B cell (primary cell): ENCODE measurements around the gene PCGF3. TPM values are rescaled to one million over a fixed set of nuclear protein-coding genes. Genes with fewer than 3 reads are reported as not detected.
A peak's percentile ranks its signal among the peaks of the same experiment; 100 is the strongest.

Experiments used
- ATAC-seq: fragments of 200-7000 bp; cut with Tn5 transposase; one replicate; pipeline ENCODE4 v1.10.0; 2021; ENCODE audit warnings: low read depth, mild to moderate bottlenecking, moderate number of reproducible peaks, moderate library complexity
- CTCF ChIA-PET: fragments of 350-600 bp; sonication (Branson Sonifier 250); formaldehyde crosslinking; loops from one replicate; lab custom pipeline; 2021; ENCODE audit warnings: antibody characterized with exemption, inconsistent platforms; lab: Charles Lee
- POLR2A ChIA-PET: fragments of 350-600 bp; sonication (Branson Sonifier 250); formaldehyde crosslinking; loops from one replicate; lab custom pipeline; 2021; ENCODE audit warnings: antibody characterized with exemption; lab: Charles Lee
- DNase-seq: peaks from one replicate; pipeline ENCODE4 v3.0.0; 2013
- H2AFZ ChIP-seq: 2 replicates; pipeline ENCODE4 v1.6.1; 2012; ENCODE audit warnings: mild to moderate bottlenecking, low read depth, low read length; ENCODE audit not compliant: insufficient read depth, poor library complexity, severe bottlenecking
- H3K27ac ChIP-seq, 2 donors: 1 replicate in 1 of 2; 2 replicates in 1 of 2; pipeline ENCODE4 v1.5.1; 2012 to 2013; ENCODE audit warnings: low read length in 2 of 2, mild to moderate bottlenecking in 2 of 2, moderate library complexity in 1 of 2
- H3K27me3 ChIP-seq, 4 experiments: fragments of 200-600 bp in 1 of 4; sonication (generic) in 1 of 4; replicated peaks in 1 of 4; 1 replicate in 2 of 4; 2 replicates in 2 of 4; pipeline versions ENCODE4 v1.6.1 to v1.7.0; 2013 to 2016; ENCODE audit warnings: low read length in 3 of 4, mild to moderate bottlenecking in 2 of 4, mixed read lengths in 1 of 4, moderate library complexity in 1 of 4; ENCODE audit not compliant: insufficient read depth in 4 of 4, control insufficient read depth in 3 of 4; ENCODE audit errors: control extremely low read depth in 1 of 4
- H3K36me3 ChIP-seq, 2 experiments: replicated peaks in 1 of 2; 1 replicate in 1 of 2; 2 replicates in 1 of 2; pipeline versions ENCODE4 v1.6.1 to v1.7.1; 2013; ENCODE audit warnings: low read length in 1 of 2; ENCODE audit not compliant: insufficient read depth in 2 of 2, control insufficient read depth in 1 of 2; ENCODE audit errors: control extremely low read depth in 1 of 2, extremely low read depth in 1 of 2
- H3K4me1 ChIP-seq, 2 donors: fragments of 200-600 bp in 1 of 2; sonication (generic) in 1 of 2; 1 replicate in 1 of 2; 2 replicates in 1 of 2; pipeline versions ENCODE4 v1.5.1 to v1.6.1; 2013 to 2017; ENCODE audit warnings: low read length in 2 of 2; ENCODE audit not compliant: control insufficient read depth in 2 of 2, insufficient read depth in 2 of 2
- H3K4me2 ChIP-seq: replicated peaks from 2 replicates; pipeline ENCODE3; 2012; ENCODE audit warnings: mild to moderate bottlenecking, low read depth, low read length; ENCODE audit not compliant: poor library complexity, severe bottlenecking
- H3K4me3 ChIP-seq, 5 experiments: fragments of 200-600 bp in 1 of 5; sonication (generic) in 1 of 5; 1 replicate in 3 of 5; 2 replicates in 2 of 5; pipeline versions ENCODE4 v1.5.1 to v1.7.0; 2011 to 2016; ENCODE audit warnings: low read length in 4 of 5, mild to moderate bottlenecking in 4 of 5, low read depth in 2 of 5, control low read depth in 1 of 5, moderate library complexity in 1 of 5; ENCODE audit not compliant: insufficient read depth in 1 of 5; ENCODE audit errors: control extremely low read depth in 1 of 5, extremely low read depth in 1 of 5
- H3K79me2 ChIP-seq: fragments of 200-600 bp; sonication (generic); one replicate; pipeline ENCODE4 v1.6.0; 2016; ENCODE audit warnings: low read length; ENCODE audit not compliant: control insufficient read depth, insufficient read depth
- H3K9ac ChIP-seq: fragments of 200-600 bp; sonication (generic); 2 replicates; pipeline ENCODE4 v1.6.1; 2017; ENCODE audit warnings: mild to moderate bottlenecking, low read length, moderate library complexity
- H3K9me3 ChIP-seq, 3 donors: one replicate each; pipeline versions ENCODE4 v1.6.1 to v1.7.1; 2013; ENCODE audit warnings: low read length in 2 of 3; ENCODE audit not compliant: control insufficient read depth in 2 of 3, insufficient read depth in 1 of 3; ENCODE audit errors: control extremely low read depth in 1 of 3
- H4K20me1 ChIP-seq: 2 replicates; pipeline ENCODE4 v1.6.0; 2012; ENCODE audit warnings: mild to moderate bottlenecking, low read length; ENCODE audit not compliant: insufficient read depth, control insufficient read depth, poor library complexity, severe bottlenecking
- H3K27ac Mint-ChIP-seq: one replicate; pipeline ENCODE4 v1.8.0; 2021; ENCODE audit warnings: mixed read lengths
- H3K27me3 Mint-ChIP-seq: one replicate; pipeline ENCODE4 v1.8.0; 2021; ENCODE audit warnings: mixed read lengths
- H3K4me1 Mint-ChIP-seq: one replicate; pipeline ENCODE4 v1.8.0; 2021; ENCODE audit warnings: mixed read lengths
- H3K4me3 Mint-ChIP-seq: one replicate; pipeline ENCODE4 v1.8.0; 2021; ENCODE audit warnings: mixed read lengths
- H3K9me3 Mint-ChIP-seq: one replicate; pipeline ENCODE4 v1.8.0; 2022; ENCODE audit warnings: mixed read lengths; ENCODE audit not compliant: insufficient read depth
- CTCF ChIP-seq: fragments of 200-600 bp; IDR thresholded peaks from one replicate; pipeline ENCODE4 v1.8.0; 2022; ENCODE audit warnings: antibody characterized with exemption, mild to moderate bottlenecking
- EZH2 ChIP-seq: IDR thresholded peaks from 2 replicates; pipeline ENCODE4 v1.6.1; 2012; ENCODE audit warnings: borderline replicate concordance, low read depth, mild to moderate bottlenecking, moderate library complexity, low read length; ENCODE audit not compliant: insufficient read depth, poor library complexity, severe bottlenecking
- WGBS: methylation state at CpG from one replicate; pipeline ENCODE4 v1.1.5; 2013; ENCODE audit warnings: missing lambda C conversion rate; ENCODE audit not compliant: insufficient coverage; 5-methylcytosine and 5-hydroxymethylcytosine counted together
- intact Hi-C: fragments of 100-400 bp; cut with micrococcal nuclease; formaldehyde crosslinking; loops from one replicate; pipeline ENCODE4 v1.10.0; 2022
- polyA plus RNA-seq: library from polyadenylated mRNA; depleted of rRNA; stranded (reverse); fragments of >200 nt; gene quantifications from 2 replicates; pipeline ENCODE4 v1.2.3, GENCODE V29; 2012
- total RNA-seq, 2 donors: library from RNA; stranded (reverse); fragments of 120-200 nt in 1 of 2; gene quantifications; 1 replicate in 1 of 2; 2 replicates in 1 of 2; pipeline versions ENCODE4 v1.2.3 to v1.2.4, GENCODE V29; 2013 to 2022

PCGF3 gene
- total and polyA plus RNA-seq, 2 donors (not counting 1 experiment from before 2014, with no cell fraction given), result 65.7 to 90.3 TPM

DNA sequence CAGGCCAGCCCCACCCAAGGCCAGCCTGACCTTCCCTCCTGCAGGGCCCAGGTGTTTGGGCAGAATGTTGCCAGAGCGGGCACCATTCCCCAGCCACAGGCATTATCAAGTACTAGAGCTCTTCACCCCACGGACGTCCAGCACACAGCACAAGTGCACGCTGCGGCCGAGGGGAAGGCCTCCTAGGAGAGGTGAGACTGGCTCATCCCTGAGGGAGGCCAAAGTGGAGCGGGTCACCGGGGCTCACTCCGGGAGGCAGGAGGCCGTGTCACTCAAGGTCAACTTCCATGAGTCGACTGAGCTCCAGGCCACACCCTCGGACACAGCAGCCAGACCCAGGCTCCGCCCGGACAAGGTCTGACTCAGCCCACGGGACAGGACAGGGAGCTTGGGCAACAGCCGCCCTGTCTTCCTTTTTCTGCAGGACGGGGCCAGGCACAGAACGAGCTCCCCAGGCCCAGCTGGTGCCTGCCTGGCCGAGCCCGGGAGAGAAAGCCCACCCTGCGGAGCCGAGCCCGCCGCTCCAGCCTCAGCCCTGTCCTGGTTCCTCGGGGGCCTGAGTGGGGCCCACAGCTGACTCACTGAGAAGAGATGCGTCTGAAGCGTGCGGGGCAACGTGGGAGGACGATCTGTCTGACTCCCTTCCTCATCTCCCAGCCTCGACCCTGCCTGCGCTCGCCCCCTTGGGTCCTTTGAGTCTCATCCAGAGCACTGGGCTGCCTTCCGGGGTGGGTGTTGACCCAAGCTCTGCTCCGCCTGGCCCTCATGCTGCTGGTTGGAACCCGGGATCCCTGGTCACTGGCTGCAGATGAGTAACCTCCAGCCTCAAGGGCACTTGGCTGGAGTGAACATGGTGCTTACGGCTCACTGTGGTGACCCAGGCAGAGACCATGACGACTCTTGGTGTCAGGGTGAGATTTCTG, 18.3 kb upstream of the PCGF3 start:
- no peak overlapping the region for H3K4me3 Mint-ChIP-seq
- ChIA-PET CTCF (no interaction called here), POLR2A (interaction anchor here (1.4 kb wide), 1 partner anchor 11 kb away, joined by 6 read pairs; no protein-coding TSS in a partner anchor)
- Histone ChIP-seq H3K9me3 (peaks cover 0 to 3% (median 0%) of the 10 kb centered on the region in 3 donors), H3K9ac (no peak overlapping the region), H3K27me3 (peaks cover 0 to 17% (median 1%) of the 10 kb centered on the region in 4 experiments), H3K27ac (no peak overlapping the region), H3K36me3 (no peaks in the 10 kb centered on the region), H3K4me1 (peaks cover 12 to 20% of the 10 kb centered on the region in 2 donors), H3K4me3 (no peak overlapping the region), H4K20me1 (no peaks in the 10 kb centered on the region), H2AFZ (no peak overlapping the region), H3K79me2 (no peaks in the 10 kb centered on the region), H3K4me2 (no peak overlapping the region)
- H3K27me3 Mint-ChIP-seq, result peaks cover 13% of the 10 kb centered on the region
- WGBS, result 93% methylated on average over 36 of the region's 38 CpGs
- no peak overlapping the region for H3K27ac Mint-ChIP-seq
- H3K4me1 Mint-ChIP-seq, result peaks cover 12% of the 10 kb centered on the region
- ATAC-seq, result no peak
- H3K9me3 Mint-ChIP-seq, result no peaks in the 10 kb centered on the region
- intact Hi-C loops, result no loop called here
- DNase-seq, result peak; percentile 18
- TF ChIP-seq CTCF (no peak), EZH2 (no peak)
